Non-pigmented ciliary epithelial cell (primary cell): ENCODE measurements around the gene CLDN9.

Experiments used
- DNase-seq: peaks from one replicate; pipeline ENCODE4 v3.0.0-alpha.2; 2010; ENCODE audit warnings: low read depth

Gene CLDN9

DNA sequence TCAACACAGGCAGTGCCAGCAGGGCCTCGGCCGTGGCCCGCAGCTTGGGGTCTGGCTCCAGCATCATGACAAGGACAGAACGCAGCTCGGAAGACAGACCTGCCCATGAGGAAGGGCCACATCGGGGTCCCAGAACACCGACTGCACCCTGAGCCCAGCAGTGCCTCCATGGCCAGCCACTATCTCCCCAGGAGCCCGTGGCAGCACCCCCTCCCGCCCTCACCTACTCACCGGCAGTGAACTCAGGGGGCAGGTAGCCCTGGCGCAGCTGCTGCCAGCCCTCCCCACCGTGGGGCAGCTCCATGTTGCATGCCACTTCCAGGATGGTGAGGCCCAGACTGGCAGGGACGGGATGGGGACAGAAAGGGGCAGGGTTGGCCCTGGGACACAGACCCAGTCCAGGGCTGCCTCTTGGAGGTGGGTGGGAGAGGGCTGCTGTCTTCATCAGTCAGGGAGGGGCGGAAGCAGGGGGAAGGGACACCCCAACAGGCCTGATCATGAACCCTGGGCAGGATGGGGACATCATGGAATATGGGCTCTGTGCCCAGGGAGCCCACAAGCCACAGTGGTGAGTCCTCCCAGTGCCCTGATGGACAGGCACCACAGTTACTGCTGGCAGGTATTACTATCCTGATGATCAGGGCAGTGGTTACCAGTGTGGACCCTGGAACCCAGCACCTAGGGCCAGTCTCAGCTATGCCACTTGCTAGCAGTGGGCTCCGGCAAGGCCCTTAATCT, 38.2 kb upstream of the CLDN9 start:
- no peak for DNase-seq

DNA sequence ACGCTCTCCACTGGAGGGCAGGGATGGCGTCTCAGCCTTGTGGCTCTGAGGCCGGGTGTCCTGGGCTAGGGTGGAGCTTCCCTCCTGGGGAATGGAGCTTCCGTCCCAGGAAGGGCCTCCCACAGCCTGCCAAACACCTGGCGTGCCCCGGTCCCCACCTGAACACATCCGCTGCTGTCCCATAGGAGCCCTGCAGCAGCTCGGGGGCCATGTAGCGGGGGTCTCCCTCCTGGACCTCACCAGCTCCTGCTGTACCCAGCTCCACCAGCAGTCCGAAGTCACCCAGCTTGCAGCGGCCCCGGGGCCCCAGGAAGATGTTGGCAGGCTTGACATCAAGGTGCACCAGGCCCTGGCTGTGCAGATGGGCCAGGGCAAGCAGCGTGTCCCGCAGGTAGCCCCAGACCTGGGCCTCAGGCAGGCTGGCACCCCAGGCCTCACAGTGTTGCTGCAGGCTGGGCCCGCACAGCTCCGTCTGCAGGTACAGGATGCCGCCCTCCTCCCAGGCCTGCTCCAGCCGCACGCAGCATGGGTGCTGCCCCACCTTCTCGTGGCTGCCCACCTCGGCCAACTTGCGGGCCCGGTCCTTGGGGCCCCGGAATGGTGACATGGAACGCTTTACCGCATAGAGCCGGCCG, 37.4 kb upstream of the CLDN9 start:
- DNase-seq: no peak

DNA sequence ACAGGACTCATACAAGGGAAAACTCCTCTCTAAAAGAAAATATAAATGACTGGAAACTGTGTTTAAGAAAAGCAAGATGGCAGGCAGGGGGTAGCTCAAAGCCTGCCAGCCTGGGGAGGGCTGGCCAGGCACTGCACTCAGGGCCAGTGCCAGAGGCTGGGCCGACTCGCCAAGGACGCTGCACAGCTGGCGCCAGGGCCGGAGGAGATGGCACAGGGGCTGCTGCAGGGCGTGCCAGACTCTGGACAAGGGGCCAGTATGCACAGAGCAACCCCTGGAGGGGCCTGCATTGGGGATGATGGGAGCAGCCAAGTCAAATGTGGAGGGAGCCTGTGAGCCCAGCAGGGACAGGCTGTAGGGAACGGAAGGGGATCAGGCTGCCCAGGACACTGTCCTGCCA, 36.5 kb upstream of the CLDN9 start:
- no peak for DNase-seq

DNA sequence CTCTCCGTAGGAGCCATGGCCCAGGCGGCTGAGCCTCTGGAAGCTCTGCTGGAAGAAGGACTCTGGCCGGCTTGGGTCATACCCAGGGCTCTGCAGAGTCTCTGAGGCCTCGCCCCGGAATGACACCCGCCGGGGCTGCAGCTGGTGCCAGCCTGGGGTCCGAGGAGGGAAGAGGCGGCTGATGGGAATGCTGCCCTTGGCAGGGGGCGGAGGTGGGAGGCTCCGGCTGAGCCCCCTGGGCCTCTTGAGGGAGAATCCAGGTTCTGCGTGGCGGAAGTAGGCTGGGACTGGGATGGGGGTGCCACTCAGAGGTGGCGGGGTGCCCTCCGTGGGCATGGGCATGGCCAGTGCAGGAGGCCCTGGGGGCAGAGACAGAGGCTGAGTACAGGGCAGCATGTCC, 36.0 kb upstream of the CLDN9 start:
- DNase-seq: no peak

DNA sequence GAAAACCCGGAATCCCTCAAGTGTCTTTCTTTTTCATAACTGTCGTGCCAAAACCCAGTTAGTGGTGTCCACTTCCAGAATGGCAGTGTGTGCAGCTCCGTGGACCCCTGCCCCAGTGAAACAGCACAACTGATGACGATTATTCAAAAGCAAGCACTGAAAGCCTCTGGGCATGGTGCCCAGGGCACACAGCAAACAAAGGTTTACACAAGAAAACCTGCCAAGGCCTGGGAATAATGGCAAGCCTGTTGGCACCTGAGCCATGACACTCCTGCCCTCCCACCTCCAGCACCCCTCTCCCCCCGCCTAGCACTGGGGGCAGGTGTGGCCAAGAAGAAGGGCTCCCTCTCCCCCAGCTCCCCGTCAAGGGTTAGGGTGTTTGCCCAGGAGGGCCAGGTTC, 35.3 kb upstream of the CLDN9 start:
- no peak for DNase-seq

DNA sequence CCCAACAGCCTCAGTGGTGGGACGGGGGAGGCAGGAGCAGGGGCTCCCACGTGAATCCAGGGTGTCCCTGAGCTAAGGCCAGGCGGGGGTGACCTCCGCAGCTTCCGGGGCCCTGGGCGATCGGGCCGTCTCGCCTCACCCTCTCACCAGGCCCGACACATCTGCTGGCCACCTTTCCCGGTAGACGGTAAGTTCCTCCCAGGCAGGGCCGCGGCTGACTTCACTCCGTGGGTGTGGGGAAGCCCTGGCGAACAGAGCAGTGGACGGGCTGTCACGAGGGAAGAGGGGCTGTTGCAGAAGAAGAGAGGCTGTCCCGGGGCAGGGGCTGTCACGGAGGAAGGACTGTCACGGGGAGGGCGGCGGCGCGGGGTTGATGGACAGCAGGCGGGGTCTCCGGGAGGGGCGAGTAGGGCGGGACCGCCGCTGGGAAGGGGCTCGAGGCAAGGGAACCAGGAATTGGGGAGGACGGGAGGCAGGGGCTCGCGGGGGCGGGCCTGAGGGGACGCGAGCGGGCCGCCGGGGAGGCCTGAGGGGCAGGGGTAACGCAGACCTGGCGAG, 33.0 kb upstream of the CLDN9 start:
- no peak for DNase-seq

DNA sequence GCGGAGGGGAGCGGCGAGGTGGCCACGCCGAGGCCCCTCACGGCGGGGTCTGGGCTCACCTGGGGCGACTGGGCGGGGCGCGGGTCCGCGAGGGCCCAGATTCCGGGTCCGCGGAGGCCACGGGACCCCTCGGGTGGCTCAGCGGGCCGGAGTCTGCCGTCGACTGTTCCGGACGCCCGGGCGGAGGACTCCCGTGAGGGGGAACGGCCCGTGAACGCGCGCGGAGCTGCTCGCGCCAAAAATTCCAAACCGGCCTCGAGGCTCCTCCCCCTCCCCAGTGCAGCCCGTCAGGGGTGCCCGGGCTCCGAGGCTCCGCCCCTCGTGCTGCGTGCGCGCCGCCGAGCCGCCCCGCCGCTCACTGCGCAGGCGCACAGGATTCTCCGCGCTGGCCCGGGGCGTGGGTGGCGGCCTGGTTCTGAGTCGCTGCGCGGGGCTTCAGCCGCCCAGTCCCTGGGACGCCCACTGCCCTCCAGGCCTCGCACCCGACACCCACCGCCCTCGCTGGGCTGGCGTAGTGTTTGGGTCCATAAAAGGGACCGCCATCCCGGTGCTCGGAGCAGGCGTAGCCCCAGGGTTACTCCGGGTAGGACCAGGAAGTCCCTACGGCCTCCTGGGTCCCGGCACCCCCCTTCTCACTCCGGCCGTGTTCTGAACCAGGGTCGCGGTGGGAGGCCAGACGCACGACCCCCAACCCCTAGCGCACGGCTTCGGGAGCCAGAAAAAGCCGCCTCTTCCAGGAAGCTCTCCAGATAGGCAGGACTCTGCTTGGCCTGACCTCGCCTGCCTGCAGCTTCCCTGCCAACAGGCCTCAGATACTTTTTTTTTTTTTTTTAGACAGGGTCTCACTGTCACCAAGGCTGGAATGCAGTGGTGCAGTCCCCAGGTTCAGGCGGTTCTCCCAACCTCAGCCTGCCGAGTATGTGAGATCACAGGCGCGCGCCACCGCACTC, 32.2 kb upstream of the CLDN9 start, which contains the start of gene PKMYT1:
PKMYT1 (minus strand) TSS at position 220 of the 950 bp plus-strand sequence. CDS start 789 bp downstream, outside the sequence.
- DNase-seq: no peak

DNA sequence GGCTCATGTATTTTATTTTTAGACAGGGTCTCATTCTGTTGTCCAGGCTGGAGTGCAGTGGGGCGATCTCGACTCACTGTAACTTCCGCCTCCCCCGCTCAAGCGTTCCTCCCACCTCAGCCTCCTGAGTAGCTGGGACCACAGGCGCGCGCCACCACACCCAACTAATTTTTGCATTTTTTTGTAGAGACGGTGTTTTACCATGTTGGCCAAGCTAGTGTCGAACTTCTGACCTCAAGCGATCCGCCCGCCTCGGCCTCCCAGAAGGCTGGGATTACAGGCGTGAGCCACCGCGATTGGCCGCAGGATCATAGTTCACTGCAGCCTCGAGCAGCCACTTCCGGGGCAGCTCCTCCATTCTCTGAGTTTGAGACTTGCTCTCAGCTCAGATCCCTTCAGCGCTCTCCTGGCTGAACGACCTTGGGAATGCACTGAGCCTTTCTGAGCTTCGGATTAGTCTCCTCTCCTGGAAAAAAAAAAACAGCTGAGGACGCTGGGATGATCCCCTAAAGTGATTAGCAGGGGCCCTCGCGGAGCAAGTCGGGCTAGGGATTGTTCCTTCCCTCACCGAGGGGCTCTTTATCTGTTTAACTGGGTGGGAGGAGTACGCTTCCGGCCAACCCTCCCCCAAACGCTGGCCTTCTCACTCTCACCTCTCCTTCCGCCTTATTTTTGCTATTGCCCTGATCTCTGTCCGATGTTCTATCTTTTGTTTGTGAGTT, 31.4 kb upstream of the CLDN9 start:
- DNase-seq: no peak

DNA sequence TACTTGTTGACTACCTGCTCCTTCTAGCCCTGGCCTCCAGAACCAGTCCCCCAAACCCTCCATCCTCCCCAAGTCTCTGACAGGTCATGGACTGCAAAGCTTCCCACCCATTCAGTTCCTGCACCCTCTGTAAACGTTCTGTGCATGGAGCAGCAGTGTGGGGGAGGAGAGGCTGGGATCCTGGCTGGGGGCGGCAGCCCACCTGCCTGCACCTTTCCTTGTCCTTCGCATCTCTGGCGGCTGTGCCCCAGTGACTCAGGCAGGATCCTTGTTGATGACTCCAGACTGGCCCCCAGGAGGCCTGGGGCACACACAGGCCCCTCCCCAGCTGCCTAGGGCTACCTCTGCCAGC, 30.8 kb upstream of the CLDN9 start:
- no peak for DNase-seq

DNA sequence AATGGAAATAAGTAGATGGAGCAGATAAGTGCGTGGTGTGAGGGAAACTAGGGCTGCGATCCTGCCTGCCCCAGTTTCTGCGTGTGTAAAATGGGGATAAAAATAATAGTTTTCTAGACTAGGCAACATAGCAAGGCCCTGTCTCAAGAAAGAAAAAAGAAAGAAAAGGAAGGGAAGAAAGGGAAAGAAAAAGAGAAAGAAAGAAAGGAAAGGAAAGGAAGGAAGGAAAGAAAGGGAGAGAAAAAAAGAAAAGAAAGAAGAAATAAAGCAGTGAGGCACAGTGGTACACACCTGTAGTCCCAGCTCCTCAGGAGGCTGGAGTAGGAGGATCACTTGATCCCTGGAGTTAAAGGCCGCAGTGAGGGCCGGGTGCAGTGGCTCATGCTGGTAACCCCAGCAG, 30.3 kb upstream of the CLDN9 start:
- DNase-seq: no peak

DNA sequence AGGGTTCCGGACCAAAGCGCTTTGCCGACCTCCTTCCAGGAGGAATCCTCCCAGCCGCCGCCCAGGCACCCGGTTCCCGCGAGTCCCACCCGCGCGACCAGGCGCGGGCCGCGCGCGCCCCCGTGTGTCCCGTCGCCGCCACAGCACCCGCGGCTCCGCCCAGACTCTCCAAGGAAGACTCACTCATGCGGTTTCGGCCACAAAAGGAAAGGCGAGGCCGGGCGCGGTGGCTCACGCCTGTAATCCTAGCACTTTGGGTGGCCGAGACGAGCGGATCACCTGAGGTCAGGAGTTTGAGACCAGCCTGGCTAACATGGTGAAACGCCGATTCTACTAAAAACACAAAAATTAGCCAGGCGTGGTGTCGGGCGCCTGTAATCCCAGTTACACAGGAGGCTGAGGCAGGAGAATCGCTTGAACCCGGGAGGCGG, 29.0 kb upstream of the CLDN9 start:
- DNase-seq: no peak

DNA sequence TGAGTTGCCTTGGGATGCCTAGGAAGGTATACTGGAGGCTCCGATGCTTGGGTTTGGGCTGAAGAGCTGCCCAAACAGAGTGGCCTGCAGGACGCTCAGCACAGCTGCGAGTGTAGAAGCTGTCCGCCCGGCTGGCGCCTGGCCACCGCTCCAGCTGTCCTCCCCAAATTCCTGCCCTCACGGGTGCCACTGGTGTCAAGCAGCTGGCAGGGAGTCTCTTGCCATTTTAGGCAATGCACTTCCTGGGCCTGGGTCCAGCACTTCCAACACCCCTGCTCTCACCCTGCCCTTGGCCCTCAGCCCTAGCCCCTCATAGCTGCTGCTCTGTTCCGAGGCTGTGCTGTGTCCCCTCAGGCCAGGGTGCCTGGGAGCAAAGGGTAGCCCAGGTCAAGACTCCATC, 27.3 kb upstream of the CLDN9 start:
- DNase-seq: no peak

DNA sequence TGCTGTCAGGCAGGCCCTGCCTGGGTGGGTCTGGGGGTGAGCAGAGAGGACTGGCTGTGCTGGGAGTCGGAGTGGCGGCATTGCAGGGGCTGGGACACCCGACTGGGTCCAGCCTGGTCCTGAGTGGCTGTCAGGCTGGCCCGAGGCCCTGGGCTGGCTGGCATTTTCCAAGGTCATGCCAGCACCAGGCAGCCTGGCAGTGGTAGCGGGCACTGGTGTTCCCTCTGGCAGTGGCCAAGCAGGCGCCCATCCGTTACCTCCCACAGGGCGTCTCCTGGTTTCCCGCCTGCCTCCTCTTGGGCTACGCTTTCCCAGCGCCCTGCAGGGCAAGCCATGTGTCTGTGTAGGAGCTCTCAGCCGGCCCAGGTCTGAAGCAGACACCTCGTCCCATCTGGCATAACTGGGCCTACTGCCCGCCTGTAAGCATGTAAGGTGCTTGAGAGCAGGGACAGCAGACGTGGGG, 26.8 kb upstream of the CLDN9 start:
- no peak for DNase-seq

DNA sequence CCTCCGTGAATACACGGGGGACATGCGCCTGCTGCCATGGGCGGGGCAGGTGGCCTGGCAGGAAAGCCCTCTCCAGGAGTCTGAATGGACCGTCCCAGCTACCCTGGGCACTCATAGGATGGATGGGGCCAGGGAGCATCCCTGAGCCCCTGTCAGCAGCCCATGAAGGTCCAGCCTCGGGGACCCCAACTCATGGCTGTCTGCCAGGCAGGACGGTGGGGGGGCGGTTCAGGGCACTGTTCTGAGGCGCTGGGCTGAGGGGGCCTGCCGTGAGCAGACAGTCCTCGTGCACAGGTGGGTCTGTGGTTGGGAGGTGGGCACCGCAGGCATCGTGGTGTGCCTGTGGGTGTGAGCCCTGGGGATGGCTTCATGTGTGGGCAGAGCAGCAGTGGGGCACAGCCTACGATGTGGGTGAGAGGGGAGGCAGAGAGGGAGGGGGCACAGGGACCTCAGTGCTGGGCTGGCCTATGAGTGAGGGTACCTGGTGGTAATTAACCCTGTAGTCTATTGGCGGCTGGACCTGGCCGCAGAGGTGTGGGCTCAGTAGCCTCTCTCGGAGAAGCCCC, 26.0 kb upstream of the CLDN9 start:
- DNase-seq: no peak

DNA sequence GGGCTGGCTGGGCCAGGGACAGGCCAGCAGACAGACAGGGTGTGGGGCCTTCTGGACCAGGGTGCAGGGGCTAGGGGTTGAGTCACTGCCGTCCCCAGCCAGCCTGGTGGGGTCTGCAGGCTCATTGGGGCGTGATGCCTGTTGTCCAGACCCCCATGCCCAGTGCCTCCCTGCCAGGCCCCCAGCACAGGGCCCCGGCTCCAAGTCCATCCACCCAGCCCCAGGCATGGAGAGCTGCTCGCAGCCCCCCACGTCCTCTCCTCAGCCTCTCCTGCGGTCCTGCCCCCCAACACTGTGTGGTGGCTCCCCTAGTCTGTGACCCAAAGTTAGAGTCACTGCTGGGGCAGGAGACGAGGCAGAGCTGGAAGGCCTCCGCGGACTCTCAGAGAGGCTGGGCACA, 25.4 kb upstream of the CLDN9 start:
- no peak for DNase-seq

DNA sequence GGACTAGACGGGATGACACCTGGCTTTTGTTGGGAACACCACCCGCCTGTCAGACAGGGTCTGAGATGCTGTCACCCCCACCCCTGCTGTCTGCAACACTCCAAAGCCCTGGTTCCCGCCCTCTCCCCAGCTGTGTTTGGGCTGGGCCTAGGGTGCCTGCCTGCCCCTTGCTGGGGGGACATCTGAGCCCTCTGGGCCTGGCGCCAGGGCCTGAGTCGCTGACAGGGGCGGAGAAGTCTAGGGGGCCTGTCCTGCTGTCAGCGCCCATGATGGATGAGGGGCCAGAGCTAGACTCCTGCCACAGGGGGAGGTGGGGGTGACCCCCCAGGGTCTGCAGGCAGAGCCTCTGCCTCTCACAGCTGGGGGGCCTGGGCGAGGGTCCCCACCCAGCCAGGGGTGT, 24.9 kb upstream of the CLDN9 start:
- no peak for DNase-seq

DNA sequence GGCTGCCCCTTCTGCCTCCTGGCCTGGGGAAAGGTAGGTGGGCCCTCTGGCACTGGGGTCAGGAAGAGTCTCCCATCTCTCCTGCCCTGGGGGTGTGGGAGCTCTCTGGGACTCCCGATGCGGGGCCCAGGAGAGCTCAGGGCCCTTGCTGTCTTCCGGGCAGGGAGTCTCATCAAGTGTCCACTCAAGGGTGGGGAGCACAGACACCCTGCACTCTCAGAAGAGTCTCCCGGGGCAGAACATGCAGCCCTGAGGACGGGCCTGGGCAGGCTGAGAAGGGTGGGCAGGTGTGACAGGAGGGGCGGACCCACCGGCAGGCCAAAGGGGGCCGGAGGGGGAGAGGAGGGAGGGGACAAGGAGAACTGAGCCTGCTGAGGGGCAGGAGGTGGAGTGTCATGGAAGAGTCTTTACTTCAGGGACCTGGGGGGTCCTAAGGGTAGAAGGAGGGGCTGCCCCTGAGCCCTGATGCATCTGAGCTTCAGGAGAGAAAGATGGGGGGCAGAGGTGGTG, 24.1 kb upstream of the CLDN9 start:
- no peak for DNase-seq

DNA sequence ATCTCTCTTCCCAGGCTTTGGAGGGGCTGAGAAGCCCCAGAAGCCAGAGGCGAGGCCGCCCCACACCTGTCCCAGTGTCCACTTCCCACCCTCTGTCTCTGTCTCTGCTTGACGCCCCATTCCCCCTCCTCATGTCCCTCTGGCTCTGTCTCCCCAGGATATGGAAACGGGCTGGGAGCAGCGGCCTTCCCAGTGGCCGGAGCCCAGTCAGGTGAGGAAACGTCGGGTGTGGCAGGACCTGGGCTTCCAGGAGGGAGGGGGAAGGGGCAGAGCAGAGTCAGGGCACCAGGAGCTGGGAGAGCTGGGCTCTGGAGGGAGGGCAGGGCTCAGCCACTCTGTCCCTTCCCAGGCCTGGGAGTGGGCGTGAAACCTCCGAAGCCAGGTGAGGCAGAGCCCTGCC, 21.8 kb upstream of the CLDN9 start:
- DNase-seq: no peak

DNA sequence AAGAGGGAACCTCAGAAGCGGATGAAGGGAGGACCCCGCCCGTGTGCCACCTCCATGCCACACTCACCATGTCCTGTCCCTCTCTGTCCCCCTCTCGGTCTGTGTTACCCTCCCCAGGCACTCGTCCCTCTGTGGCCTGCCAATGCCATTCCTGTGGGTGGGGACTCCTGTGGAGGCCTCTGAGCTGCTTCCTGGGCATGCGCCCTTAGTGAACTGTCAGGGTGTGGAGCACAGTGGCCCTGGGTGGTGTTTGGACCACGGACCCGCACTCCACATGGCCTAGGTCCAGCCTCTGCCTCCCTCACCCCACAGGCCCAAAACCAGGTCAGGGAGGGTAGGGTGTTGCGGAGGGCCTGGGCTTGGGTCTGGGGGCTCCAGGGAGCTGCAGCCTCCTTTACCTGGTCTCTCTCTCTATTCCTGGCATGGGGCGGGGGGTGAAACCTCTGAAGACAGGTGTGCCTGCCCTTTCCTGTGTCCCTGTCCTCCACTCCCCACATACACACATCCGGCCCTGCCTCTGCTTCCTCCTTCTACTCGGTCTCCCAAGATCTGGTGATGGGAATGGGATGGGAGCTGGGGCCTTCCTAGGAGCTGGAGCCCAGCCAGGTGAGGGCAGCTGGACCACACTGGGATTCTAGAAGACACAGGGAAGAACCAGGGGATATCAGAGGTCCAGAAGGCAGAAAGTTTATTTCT, 21.0 kb upstream of the CLDN9 start:
- DNase-seq: no peak

DNA sequence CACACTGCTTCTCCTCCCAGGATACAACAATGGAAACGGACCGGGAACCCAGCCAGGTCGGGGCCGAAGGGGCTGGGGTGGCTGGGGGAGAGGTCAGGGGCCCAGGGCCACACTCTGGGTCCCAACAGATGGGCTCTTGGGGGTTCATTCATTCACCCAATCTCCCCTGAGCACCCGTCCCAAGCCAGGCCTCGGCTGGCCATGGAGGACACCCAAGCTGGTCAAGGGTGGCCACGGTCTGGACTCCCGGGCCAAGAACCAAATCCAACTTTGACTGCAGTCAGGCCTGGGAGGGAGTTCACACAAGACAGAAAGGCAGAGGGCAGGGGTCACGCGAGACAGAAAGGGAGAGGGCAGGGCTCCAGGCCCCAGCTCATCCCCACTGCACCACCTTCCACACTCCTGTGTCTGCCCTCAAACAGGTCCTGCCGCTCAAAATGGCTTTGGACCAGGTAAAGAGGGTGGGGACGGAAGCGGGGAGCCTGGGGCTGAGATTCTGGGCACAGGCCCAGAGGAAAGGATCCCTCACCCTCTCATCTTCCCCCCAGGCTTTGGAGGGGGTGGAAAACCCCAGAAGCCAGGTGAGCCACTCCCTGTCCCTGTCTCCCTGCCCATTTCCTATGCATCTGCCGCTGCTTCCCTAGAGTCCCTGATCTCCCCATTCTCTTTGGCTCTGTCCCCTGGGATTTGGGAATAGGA, 20.2 kb upstream of the CLDN9 start:
- DNase-seq: no peak
